Neural crest cell (in vitro differentiated cells): ENCODE data around the gene DAAM1. TPM values are rescaled to one million over a fixed set of nuclear protein-coding genes. Genes with fewer than 3 reads are reported as not detected.

Experiments
- DNase-seq: peaks from one replicate; pipeline ENCODE4 v3.0.0; 2021; ENCODE audit warnings: low read depth, mixed read lengths, low spot score
- H3K27ac Mint-ChIP-seq: one replicate; pipeline ENCODE4 v1.8.0; 2021; ENCODE audit warnings: mild to moderate bottlenecking, mixed read lengths; ENCODE audit not compliant: unreplicated experiment
- H3K27me3 Mint-ChIP-seq: 2 replicates; pipeline ENCODE4 v1.8.0; 2021; ENCODE audit warnings: low read depth, mild to moderate bottlenecking, mixed read lengths
- H3K36me3 Mint-ChIP-seq: 2 replicates; pipeline ENCODE4 v1.8.0; 2021; ENCODE audit warnings: low read depth, mild to moderate bottlenecking, mixed read lengths
- H3K4me1 Mint-ChIP-seq: 2 replicates; pipeline ENCODE4 v1.8.0; 2021; ENCODE audit warnings: mixed read lengths
- H3K4me3 Mint-ChIP-seq: one replicate; pipeline ENCODE4 v1.8.0; 2021; ENCODE audit warnings: mild to moderate bottlenecking, mixed read lengths
- H3K9me3 Mint-ChIP-seq: 2 replicates; pipeline ENCODE4 v1.8.0; 2021; ENCODE audit warnings: mixed read lengths
- total RNA-seq: library from RNA; stranded (reverse); gene quantifications from 2 replicates; pipeline ENCODE4 v1.2.1, GENCODE V29; 2021
- TF ChIP-seq, protein P1 (sequence below): fragments of 200-600 bp; sonication (generic); conservative IDR thresholded peaks from 2 replicates; pipeline ENCODE4 v1.5.0; 2021; ENCODE audit warnings: antibody characterized with exemption, mild to moderate bottlenecking

Gene DAAM1
- total RNA-seq, 1 donor from 2014 or later = 47.2 TPM

DNA sequence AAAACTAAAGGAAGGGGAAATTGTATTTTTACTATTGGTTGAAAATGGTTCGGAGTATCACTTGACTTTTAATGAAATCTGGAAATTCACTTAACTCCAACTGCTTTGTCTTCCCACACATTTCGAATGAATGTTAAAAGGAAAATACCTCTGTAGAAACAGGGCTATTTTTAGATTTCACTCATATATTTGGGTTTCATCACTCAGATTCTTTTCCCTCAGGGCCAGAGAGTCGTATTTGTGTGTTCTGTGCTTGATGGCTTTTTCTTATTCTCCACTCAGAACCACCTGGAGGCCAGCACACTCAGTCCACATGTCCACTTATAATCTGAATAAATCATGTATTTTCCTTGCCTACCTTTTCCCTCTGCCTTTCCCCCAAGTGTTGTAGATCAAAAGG, 40.0 kb downstream of the DAAM1 start:
- DNase-seq = no peak
- H3K9me3 Mint-ChIP-seq = peaks cover 3% of the 10 kb centered on the region
- no peaks in the 10 kb centered on the region for H3K4me1 Mint-ChIP-seq
- TF ChIP-seq, protein P1, sequence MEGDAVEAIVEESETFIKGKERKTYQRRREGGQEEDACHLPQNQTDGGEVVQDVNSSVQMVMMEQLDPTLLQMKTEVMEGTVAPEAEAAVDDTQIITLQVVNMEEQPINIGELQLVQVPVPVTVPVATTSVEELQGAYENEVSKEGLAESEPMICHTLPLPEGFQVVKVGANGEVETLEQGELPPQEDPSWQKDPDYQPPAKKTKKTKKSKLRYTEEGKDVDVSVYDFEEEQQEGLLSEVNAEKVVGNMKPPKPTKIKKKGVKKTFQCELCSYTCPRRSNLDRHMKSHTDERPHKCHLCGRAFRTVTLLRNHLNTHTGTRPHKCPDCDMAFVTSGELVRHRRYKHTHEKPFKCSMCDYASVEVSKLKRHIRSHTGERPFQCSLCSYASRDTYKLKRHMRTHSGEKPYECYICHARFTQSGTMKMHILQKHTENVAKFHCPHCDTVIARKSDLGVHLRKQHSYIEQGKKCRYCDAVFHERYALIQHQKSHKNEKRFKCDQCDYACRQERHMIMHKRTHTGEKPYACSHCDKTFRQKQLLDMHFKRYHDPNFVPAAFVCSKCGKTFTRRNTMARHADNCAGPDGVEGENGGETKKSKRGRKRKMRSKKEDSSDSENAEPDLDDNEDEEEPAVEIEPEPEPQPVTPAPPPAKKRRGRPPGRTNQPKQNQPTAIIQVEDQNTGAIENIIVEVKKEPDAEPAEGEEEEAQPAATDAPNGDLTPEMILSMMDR = no peak
- no peaks in the 10 kb centered on the region for H3K27me3 Mint-ChIP-seq
- no peak overlapping the region for H3K27ac Mint-ChIP-seq
- H3K4me3 Mint-ChIP-seq = no peak overlapping the region
- H3K36me3 Mint-ChIP-seq = peaks cover 3% of the 10 kb centered on the region

GRCh38 chr14:59229653-59230406, 41.4 kb downstream of the DAAM1 start:
- H3K36me3 Mint-ChIP-seq = peaks cover 7% of the 10 kb centered on the region
- H3K27ac Mint-ChIP-seq = no peak overlapping the region
- no peak overlapping the region for H3K4me3 Mint-ChIP-seq

GRCh38 chr14:59236195-59236594, 47.7 kb downstream of the DAAM1 start:
- peaks cover 11% of the 10 kb centered on the region for H3K36me3 Mint-ChIP-seq
- no peaks in the 10 kb centered on the region for H3K27me3 Mint-ChIP-seq
- H3K4me1 Mint-ChIP-seq = peaks cover 12% of the 10 kb centered on the region
- TF ChIP-seq, protein P1 = no peak
- no peak for DNase-seq
- H3K4me3 Mint-ChIP-seq = no peak overlapping the region
- no peak overlapping the region for H3K27ac Mint-ChIP-seq
- H3K9me3 Mint-ChIP-seq = peaks cover 5% of the 10 kb centered on the region

More at GRCh38 chr14:59229653-59230406, 41.4 kb downstream of the DAAM1 start:
- Mint-ChIP-seq H3K27me3 (no peaks in the 10 kb centered on the region), H3K9me3 (peaks cover 5% of the 10 kb centered on the region), H3K4me1 (no peaks in the 10 kb centered on the region)
- TF ChIP-seq, protein P1 = no peak
- no peak for DNase-seq

DNA sequence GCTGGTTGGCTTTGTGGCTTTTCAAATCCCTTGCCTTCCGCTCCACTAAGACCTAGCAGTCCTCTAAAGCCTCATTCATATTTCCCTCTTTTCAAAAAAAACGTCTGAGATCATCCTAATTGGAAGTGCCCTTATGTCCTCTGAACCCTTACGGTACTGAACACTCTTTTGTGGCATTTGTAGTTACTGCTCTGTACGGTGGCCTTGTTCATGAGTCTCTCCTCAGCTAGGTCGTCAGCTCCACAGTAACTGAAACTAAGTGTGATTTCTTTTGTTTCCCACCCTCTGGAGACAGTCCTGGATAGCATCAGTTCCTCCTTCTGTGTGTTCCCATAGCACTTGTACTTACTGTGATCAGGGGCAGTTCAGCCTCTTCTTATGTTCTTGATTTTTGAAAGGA, 49.7 kb downstream of the DAAM1 start:
- Mint-ChIP-seq H3K27me3 (no peaks in the 10 kb centered on the region), H3K27ac (peak overlapping the region; percentile 3), H3K36me3 (peaks cover 8% of the 10 kb centered on the region), H3K9me3 (peaks cover 2% of the 10 kb centered on the region), H3K4me1 (peaks cover 12% of the 10 kb centered on the region), H3K4me3 (no peak overlapping the region)
- TF ChIP-seq, protein P1 = no peak
- no peak for DNase-seq

- DNase-seq = no peak
- peaks cover 8% of the 10 kb centered on the region for H3K36me3 Mint-ChIP-seq
- H3K27ac Mint-ChIP-seq = no peak overlapping the region
- no peaks in the 10 kb centered on the region for H3K27me3 Mint-ChIP-seq
- TF ChIP-seq, protein P1 = no peak
- peaks cover 12% of the 10 kb centered on the region for H3K4me1 Mint-ChIP-seq
- H3K4me3 Mint-ChIP-seq = no peak overlapping the region
- H3K9me3 Mint-ChIP-seq = peaks cover 2% of the 10 kb centered on the region
Measured at GRCh38 chr14:59239022-59239421, 50.6 kb downstream of the DAAM1 start.
